Thyroid gland (tissue), 4 donors: Measurements from ENCODE around the gene DES. TPM values are rescaled to one million over a fixed set of nuclear protein-coding genes. Genes with fewer than 3 reads are reported as not detected.
A peak's percentile ranks its signal among the peaks of the same experiment; 100 is the strongest.

Experiments
- DNase-seq, 2 donors: peaks; one replicate each; pipeline ENCODE4 v3.0.0-alpha.2; 2019
- H3K27ac ChIP-seq, 3 donors: fragments of 200-600 bp; sonication (generic); 1 replicate in 2 of 3; 2 replicates in 1 of 3; pipeline ENCODE4 v1.5.1; 2016 to 2019; ENCODE audit warnings: mild to moderate bottlenecking in 1 of 3, moderate library complexity in 1 of 3
- H3K27me3 ChIP-seq: fragments of 200-600 bp; sonication (generic); one replicate; pipeline ENCODE4 v1.5.1; 2019
- H3K36me3 ChIP-seq, 2 donors: fragments of 200-600 bp; sonication (generic); one replicate each; pipeline ENCODE4 v1.5.1; 2016 to 2019
- H3K4me1 ChIP-seq, 2 donors: fragments of 200-600 bp; sonication (generic); one replicate each; pipeline ENCODE4 v1.5.1; 2017 to 2019
- H3K4me3 ChIP-seq, 3 donors: fragments of 200-600 bp; sonication (generic); replicated peaks in 1 of 3; 1 replicate in 2 of 3; 2 replicates in 1 of 3; pipeline ENCODE4 v1.5.1; 2016; ENCODE audit warnings: mild to moderate bottlenecking in 1 of 3
- H3K9me3 ChIP-seq: fragments of 200-600 bp; sonication (generic); one replicate; pipeline ENCODE4 v1.5.1; 2017
- CTCF ChIP-seq, 6 experiments: fragments of 200-600 bp in 3 of 6; fragments of 450-650 bp in 3 of 6; sonication (generic) in 3 of 6; IDR thresholded peaks; one replicate each; pipeline ENCODE4 v1.5.1; 2016 to 2019; ENCODE audit warnings: antibody characterized with exemption in 6 of 6, mild to moderate bottlenecking in 2 of 6, inconsistent platforms in 1 of 6, moderate library complexity in 1 of 6
- POLR2A ChIP-seq, 2 donors: fragments of 450-650 bp; IDR thresholded peaks; one replicate each; pipeline ENCODE4 v1.6.1; 2017; ENCODE audit warnings: antibody characterized with exemption in 2 of 2, mild to moderate bottlenecking in 2 of 2, moderate library complexity in 1 of 2
- WGBS, 2 donors: methylation state at CpG; one replicate each; pipeline ENCODE4 v1.1.5; 2017; 5-methylcytosine and 5-hydroxymethylcytosine counted together
- intact Hi-C: fragments of 100-400 bp; cut with DNase I; formaldehyde crosslinking; loops from one replicate; pipeline ENCODE4 v1.15.1; 2023
- total RNA-seq, 4 donors: library from RNA; depleted of rRNA; stranded (reverse); fragments of >200 nt; gene quantifications; one replicate each; pipeline ENCODE4 v1.2.3, GENCODE V29; 2016

DES gene
- total RNA-seq, 4 donors from 2014 or later = 26.7 to 54.4 (median 28.7) TPM

- no peaks in the 10 kb centered on the region for H3K36me3 ChIP-seq
- 86 to 90% methylated on average over 6 of the region's 6 CpGs for WGBS, 2 donors
- DNase-seq = no peak
- intact Hi-C loops = loop anchor here (5.0 kb wide), 1 partner anchor 77 kb away; no protein-coding TSS in a partner anchor
- no peak for TF ChIP-seq POLR2A (IDR thresholded peaks at IDR 0.05)
- no peak for TF ChIP-seq CTCF (IDR thresholded peaks at IDR 0.05)
- H3K9me3 ChIP-seq = no peaks in the 10 kb centered on the region
- H3K27ac ChIP-seq = no peak overlapping the region
- H3K27me3 ChIP-seq = no peaks in the 10 kb centered on the region
- H3K4me3 ChIP-seq = no peak overlapping the region
- H3K4me1 ChIP-seq = peaks cover 5 to 11% of the 10 kb centered on the region in 2 donors
Measured at GRCh38 chr2:219455581-219455980, 37.4 kb downstream of the DES start.

DNA sequence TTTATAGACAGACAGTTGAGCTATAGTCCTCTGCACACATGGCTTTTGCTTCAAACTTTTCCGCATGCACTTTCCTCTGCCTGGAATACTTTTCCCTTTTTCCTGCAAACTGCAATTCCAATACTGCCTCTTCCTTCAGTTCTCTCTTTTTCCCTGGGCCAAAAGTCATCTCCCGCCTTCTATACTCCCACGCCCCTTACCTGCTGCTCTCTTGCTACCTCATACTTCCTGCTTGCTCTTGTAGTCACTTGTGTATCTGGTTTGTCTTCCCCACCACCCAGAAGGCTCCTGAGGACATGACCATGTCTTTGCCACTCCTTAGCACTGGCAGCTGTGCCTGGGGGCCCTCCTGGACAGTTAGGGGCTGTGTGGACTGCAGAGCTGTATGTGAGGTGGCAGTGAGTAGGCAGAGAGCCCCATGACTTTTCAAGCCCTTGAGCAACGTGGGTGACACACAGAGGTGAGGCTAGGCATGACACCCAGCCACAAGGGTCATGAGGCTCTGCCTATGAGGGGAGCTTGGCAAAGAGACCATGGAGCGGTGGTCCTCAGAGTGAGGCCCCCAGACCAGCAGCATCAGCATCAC is 39.7 kb downstream of the DES start:
- Histone ChIP-seq H3K4me3 (no peak overlapping the region), H3K27me3 (no peaks in the 10 kb centered on the region), H3K4me1 (peaks cover 7 to 16% of the 10 kb centered on the region in 2 donors), H3K27ac (no peak overlapping the region), H3K9me3 (no peaks in the 10 kb centered on the region), H3K36me3 (no peaks in the 10 kb centered on the region)
- DNase-seq = no peak
- intact Hi-C loops = loop anchor here (5.0 kb wide), 1 partner anchor 74 kb away; no protein-coding TSS in a partner anchor
- TF ChIP-seq CTCF (IDR thresholded peaks at IDR 0.05) = no peak
- no peak for TF ChIP-seq POLR2A (IDR thresholded peaks at IDR 0.05)
- WGBS, 2 donors = 77% methylated on average over 5 of the region's 5 CpGs

DNA sequence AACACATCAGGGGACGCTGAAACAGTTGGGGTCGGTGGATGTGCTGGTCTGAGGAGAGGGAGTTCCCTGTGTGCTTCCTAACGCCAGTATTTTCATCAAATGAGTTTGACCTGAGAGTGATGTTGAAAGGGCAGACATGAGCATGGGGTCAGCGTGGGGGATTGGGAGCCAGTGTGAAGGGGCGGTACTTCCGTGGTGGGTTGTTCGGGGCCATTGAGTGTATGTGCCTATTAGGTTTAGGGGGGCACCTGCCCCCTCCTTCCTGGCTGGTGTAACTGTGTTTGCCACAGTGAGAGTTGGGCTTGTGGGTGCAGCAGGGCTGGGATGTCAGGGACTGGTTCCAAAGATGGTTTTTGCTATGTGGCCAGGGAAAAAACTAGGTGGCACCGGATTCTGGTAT is 40.8 kb downstream of the DES start:
- H3K4me1 ChIP-seq = peaks cover 7 to 16% of the 10 kb centered on the region in 2 donors
- TF ChIP-seq CTCF (IDR thresholded peaks at IDR 0.05) = no peak
- TF ChIP-seq POLR2A (IDR thresholded peaks at IDR 0.05) = no peak
- H3K9me3 ChIP-seq = no peaks in the 10 kb centered on the region
- intact Hi-C loops = loop anchor here (5.0 kb wide), 1 partner anchor 73 kb away; no protein-coding TSS in a partner anchor
- WGBS, 2 donors = 84 to 85% methylated on average over 8 of the region's 8 CpGs
- H3K27me3 ChIP-seq = no peaks in the 10 kb centered on the region
- no peak for DNase-seq
- no peaks in the 10 kb centered on the region for H3K36me3 ChIP-seq
- H3K4me3 ChIP-seq = no peak overlapping the region
- no peak overlapping the region for H3K27ac ChIP-seq

- H3K27ac ChIP-seq = no peak overlapping the region
- H3K9me3 ChIP-seq = no peaks in the 10 kb centered on the region
- H3K27me3 ChIP-seq = no peaks in the 10 kb centered on the region
- TF ChIP-seq CTCF (IDR thresholded peaks at IDR 0.05) (peak; percentile 73 to 95 (median 82)), POLR2A (IDR thresholded peaks at IDR 0.05) (no peak)
- WGBS, 2 donors = 55 to 69% methylated on average over 9 to 10 of the region's 14 CpGs
- no peaks in the 10 kb centered on the region for H3K36me3 ChIP-seq
- peaks cover 7 to 16% of the 10 kb centered on the region in 2 donors for H3K4me1 ChIP-seq
- peak; percentile 61 to 64 for DNase-seq
- no peak overlapping the region for H3K4me3 ChIP-seq
- intact Hi-C loops = loop anchor here (5.0 kb wide), 1 partner anchor 73 kb away; no protein-coding TSS in a partner anchor
Measured at GRCh38 chr2:219459460-219460311, 41.5 kb downstream of the DES start.
